Neural cell (in vitro differentiated cells): ENCODE measurements around the gene SLC12A8.

Source experiments
- SMC3 ChIP-seq: fragments of 450-650 bp; conservative IDR thresholded peaks from 2 replicates; pipeline ENCODE4 v1.6.1; 2014; ENCODE audit warnings: antibody characterized with exemption, mild to moderate bottlenecking, moderate library complexity; ENCODE audit not compliant: poor library complexity
- TF ChIP-seq, protein P1 (sequence below): fragments of 450-650 bp; IDR thresholded peaks from 2 replicates; pipeline ENCODE4 v1.5.1; 2014; ENCODE audit warnings: antibody characterized with exemption, mild to moderate bottlenecking, moderate library complexity; ENCODE audit not compliant: poor library complexity, severe bottlenecking

DNA sequence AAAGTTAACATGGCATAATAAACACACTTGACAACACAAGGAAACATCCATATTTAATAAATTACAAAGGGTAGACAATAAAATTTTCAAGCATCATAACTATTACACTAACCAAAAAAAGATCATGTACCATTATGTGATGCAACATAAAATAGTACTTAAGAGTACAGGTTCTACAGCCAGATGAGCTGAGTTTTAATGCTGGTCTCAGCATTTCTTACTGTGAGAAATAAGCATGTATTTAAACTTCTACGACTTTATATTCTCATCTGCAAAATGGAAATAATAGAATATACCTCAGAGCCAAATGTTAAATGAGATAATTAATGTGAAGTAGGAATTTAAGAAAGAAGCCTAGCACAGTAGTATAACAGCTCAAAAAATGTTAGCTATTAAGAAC lies 33.7 kb upstream of the SLC12A8 start:
- TF ChIP-seq, protein P1, sequence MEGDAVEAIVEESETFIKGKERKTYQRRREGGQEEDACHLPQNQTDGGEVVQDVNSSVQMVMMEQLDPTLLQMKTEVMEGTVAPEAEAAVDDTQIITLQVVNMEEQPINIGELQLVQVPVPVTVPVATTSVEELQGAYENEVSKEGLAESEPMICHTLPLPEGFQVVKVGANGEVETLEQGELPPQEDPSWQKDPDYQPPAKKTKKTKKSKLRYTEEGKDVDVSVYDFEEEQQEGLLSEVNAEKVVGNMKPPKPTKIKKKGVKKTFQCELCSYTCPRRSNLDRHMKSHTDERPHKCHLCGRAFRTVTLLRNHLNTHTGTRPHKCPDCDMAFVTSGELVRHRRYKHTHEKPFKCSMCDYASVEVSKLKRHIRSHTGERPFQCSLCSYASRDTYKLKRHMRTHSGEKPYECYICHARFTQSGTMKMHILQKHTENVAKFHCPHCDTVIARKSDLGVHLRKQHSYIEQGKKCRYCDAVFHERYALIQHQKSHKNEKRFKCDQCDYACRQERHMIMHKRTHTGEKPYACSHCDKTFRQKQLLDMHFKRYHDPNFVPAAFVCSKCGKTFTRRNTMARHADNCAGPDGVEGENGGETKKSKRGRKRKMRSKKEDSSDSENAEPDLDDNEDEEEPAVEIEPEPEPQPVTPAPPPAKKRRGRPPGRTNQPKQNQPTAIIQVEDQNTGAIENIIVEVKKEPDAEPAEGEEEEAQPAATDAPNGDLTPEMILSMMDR = no peak
- no peak for TF ChIP-seq SMC3
